ENCODE results near the gene BBS2. TPM values are rescaled to one million over a fixed set of nuclear protein-coding genes. Genes with fewer than 3 reads are reported as not detected.

Gene BBS2
- total RNA-seq, 1 donor from 2014 or later = 32.6 TPM

- Mint-ChIP-seq H3K4me1 (ENCODE audit: low read depth) (peaks cover 6% of the 10 kb centered on the region), H3K36me3 (ENCODE audit: low read depth) (no peaks in the 10 kb centered on the region), H3K27ac (ENCODE audit: unreplicated experiment) (no peak overlapping the region), H3K4me3 (ENCODE audit: unreplicated experiment) (no peak overlapping the region), H3K27me3 (ENCODE audit: low read depth) (peaks cover 7% of the 10 kb centered on the region), H3K9me3 (ENCODE audit: low read depth) (no peaks in the 10 kb centered on the region)
- TF ChIP-seq, protein P1, sequence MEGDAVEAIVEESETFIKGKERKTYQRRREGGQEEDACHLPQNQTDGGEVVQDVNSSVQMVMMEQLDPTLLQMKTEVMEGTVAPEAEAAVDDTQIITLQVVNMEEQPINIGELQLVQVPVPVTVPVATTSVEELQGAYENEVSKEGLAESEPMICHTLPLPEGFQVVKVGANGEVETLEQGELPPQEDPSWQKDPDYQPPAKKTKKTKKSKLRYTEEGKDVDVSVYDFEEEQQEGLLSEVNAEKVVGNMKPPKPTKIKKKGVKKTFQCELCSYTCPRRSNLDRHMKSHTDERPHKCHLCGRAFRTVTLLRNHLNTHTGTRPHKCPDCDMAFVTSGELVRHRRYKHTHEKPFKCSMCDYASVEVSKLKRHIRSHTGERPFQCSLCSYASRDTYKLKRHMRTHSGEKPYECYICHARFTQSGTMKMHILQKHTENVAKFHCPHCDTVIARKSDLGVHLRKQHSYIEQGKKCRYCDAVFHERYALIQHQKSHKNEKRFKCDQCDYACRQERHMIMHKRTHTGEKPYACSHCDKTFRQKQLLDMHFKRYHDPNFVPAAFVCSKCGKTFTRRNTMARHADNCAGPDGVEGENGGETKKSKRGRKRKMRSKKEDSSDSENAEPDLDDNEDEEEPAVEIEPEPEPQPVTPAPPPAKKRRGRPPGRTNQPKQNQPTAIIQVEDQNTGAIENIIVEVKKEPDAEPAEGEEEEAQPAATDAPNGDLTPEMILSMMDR (IDR thresholded peaks at IDR 0.05) = no peak
- DNase-seq (ENCODE audit: low spot score) = no peak
Measured at GRCh38 chr16:56549161-56549560, 29.3 kb upstream of the BBS2 start.

DNA sequence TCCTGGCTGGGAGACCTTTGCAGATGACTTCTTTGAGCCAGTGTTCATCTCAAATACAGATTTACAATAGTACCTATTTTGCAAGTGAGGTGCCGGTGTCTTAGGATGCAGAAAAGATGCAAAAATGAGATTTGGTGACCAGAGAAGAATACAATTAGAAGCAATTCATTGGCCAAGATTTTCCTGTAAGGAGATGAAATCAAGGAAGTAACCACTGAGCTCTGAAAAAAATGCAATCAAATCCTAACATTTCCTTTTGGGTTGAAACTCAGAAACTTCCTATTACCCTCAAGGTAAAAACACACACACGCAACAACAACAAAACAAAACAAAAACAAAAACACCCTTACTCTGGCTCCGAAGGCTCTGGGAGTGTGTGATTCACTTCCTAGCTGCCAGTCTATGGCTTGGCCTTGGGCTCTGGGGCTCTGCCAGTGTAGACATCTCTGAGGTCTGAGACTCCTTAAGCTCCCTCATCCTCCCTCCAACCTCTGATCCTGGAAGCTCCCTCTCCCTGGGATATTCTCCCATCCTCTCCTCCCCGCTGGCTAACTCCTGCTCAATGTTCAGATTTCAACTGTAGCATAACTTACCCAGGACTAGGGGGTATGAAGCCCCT is 28.2 kb upstream of the BBS2 start:
- no peaks in the 10 kb centered on the region for H3K36me3 Mint-ChIP-seq (ENCODE audit: low read depth)
- no peak overlapping the region for H3K27ac Mint-ChIP-seq (ENCODE audit: unreplicated experiment)
- TF ChIP-seq, protein P1 (IDR thresholded peaks at IDR 0.05) = no peak
- H3K9me3 Mint-ChIP-seq (ENCODE audit: low read depth) = no peaks in the 10 kb centered on the region
- DNase-seq (ENCODE audit: low spot score) = no peak
- no peak overlapping the region for H3K4me3 Mint-ChIP-seq (ENCODE audit: unreplicated experiment)
- peaks cover 2% of the 10 kb centered on the region for H3K27me3 Mint-ChIP-seq (ENCODE audit: low read depth)
- peaks cover 6% of the 10 kb centered on the region for H3K4me1 Mint-ChIP-seq (ENCODE audit: low read depth)

DNA sequence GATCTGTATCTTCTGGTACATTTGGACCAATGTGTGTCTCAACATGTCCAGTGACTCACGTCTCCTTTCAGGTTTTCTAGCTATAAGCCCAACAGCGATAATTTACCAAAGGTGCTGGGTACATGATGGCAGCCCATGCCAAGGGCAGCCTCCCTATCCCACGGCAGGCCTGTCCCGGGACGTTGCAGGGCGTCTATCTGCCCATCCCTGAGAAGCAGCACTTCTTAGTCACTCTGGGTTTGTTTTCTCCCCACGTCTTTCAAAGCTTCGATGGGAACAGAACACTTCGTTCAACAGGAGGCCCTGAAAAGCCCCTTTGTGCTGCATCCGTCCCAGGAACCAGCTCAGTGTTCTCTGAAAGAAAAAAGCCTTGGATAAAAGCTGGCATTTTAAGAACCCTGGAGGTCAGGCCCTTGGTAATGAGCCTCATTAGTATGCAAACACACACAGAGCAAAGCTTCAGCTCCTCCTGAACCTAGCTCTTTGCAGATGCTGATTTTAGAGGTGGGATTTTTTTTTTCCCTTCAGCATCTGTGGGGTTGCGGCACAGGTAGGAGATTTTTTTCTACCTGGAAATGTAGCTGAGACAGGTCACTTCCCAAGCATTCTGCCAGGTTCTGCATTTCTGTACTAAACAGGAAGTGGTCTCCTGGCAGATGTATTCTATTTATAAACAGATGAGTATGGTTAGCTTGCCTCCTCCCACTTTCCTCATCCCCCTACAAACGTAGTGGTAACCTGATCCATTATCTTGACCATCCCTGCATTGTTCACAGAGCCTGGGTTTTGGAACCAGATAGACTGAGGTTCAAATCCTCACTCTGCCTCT is 27.5 kb upstream of the BBS2 start:
- Mint-ChIP-seq H3K36me3 (ENCODE audit: low read depth) (no peaks in the 10 kb centered on the region), H3K4me3 (ENCODE audit: unreplicated experiment) (no peak overlapping the region), H3K4me1 (ENCODE audit: low read depth) (peaks cover 6% of the 10 kb centered on the region), H3K27ac (ENCODE audit: unreplicated experiment) (no peak overlapping the region), H3K27me3 (ENCODE audit: low read depth) (peaks cover 2% of the 10 kb centered on the region), H3K9me3 (ENCODE audit: low read depth) (no peaks in the 10 kb centered on the region)
- DNase-seq (ENCODE audit: low spot score) = no peak
- TF ChIP-seq, protein P1 (IDR thresholded peaks at IDR 0.05) = no peak

GRCh38 chr16:56542039-56542438 is 22.2 kb upstream of the BBS2 start:
- no peaks in the 10 kb centered on the region for H3K4me1 Mint-ChIP-seq (ENCODE audit: low read depth)
- H3K27me3 Mint-ChIP-seq (ENCODE audit: low read depth) = peaks cover 3% of the 10 kb centered on the region
- no peak overlapping the region for H3K4me3 Mint-ChIP-seq (ENCODE audit: unreplicated experiment)
- DNase-seq (ENCODE audit: low spot score) = no peak
- H3K9me3 Mint-ChIP-seq (ENCODE audit: low read depth) = peaks cover 2% of the 10 kb centered on the region
- H3K27ac Mint-ChIP-seq (ENCODE audit: unreplicated experiment) = no peak overlapping the region
- TF ChIP-seq, protein P1 (IDR thresholded peaks at IDR 0.05) = no peak
- H3K36me3 Mint-ChIP-seq (ENCODE audit: low read depth) = no peaks in the 10 kb centered on the region

DNA sequence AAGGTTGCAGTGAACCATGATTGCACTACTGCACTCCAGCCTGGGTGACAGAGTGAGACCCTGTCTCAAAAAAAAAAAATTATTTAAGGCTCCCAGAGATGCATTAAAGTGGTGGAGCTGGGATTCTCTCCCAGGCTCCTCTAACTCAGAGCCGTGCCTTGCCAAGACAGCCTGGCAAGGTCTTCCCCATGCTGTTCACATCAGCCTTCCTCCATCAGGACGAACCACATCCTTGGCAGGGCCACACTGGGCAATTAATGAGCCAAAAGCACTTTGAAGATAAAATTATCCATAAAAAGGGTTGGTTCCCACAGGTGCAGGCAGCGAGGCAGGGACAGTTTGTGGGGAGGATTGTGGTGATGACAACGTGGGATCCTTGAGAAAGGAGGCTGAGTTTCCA is 19.8 kb upstream of the BBS2 start:
- no peak for DNase-seq (ENCODE audit: low spot score)
- Mint-ChIP-seq H3K27me3 (ENCODE audit: low read depth) (peaks cover 3% of the 10 kb centered on the region), H3K36me3 (ENCODE audit: low read depth) (no peaks in the 10 kb centered on the region), H3K9me3 (ENCODE audit: low read depth) (peaks cover 2% of the 10 kb centered on the region), H3K27ac (ENCODE audit: unreplicated experiment) (no peak overlapping the region), H3K4me3 (ENCODE audit: unreplicated experiment) (no peak overlapping the region), H3K4me1 (ENCODE audit: low read depth) (no peaks in the 10 kb centered on the region)
- TF ChIP-seq, protein P1 (IDR thresholded peaks at IDR 0.05) = no peak

Data from chondrocyte (in vitro differentiated cells).